ENCODE results near the gene ERICH6.
"Not testable (repeated sequence)": the region's sequence is repeated elsewhere in the genome, so short reads cannot be mapped to it uniquely, and the experiment has no call there.

Gene ERICH6

DNA sequence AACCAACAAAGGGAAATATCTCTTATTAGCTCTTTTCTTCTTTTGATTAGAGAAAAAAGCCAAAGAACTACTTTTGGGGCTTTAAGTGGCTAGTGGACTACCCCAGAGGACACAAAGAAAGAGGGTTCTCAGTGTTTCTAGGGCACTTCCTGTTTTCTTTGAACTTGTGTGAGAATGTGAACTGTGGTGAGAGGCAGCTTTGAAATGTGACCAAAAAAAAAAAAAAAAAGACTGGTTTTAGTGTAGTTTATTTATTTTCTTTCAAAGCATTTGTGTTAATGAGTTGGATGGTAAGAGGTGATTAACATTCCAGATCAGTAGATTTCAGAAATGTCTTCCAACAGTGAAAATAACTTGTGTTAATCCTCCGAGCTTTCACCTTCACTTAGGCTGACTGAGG lies 68.2 kb downstream of the ERICH6 start:
- no peak for DNase-seq (ENCODE audit: low spot score in 2 of 2)
- Histone ChIP-seq H3K4me3 (no peak overlapping the region), H3K27me3 (ENCODE audit: low read depth) (no peaks in the 10 kb centered on the region), H3K36me3 (replicated peaks) (no peaks in the 10 kb centered on the region; the same call in 1 of the 2 replicates), H3K9me3 (no peaks in the 10 kb centered on the region; the same call in 1 of the 2 replicates), H3K4me1 (peaks cover 8% of the 10 kb centered on the region)
- in situ Hi-C loops (cut with MboI; ENCODE audit: low sequenced_read_pairs), result no loop called here

- Histone ChIP-seq H3K4me1 (peaks cover 8% of the 10 kb centered on the region), H3K4me3 (no peak overlapping the region), H3K36me3 (replicated peaks) (no peaks in the 10 kb centered on the region; the same call in 1 of the 2 replicates), H3K27me3 (ENCODE audit: low read depth) (no peaks in the 10 kb centered on the region), H3K9me3 (no peaks in the 10 kb centered on the region; the same call in 1 of the 2 replicates)
- in situ Hi-C loops (cut with MboI; ENCODE audit: low sequenced_read_pairs), result no loop called here
- DNase-seq (ENCODE audit: low spot score in 2 of 2), result peak in 1 of 2 experiments; percentile 46
These were observed 68.6 kb downstream of the ERICH6 start for GRCh38 chr3:150635076-150635475.

DNA sequence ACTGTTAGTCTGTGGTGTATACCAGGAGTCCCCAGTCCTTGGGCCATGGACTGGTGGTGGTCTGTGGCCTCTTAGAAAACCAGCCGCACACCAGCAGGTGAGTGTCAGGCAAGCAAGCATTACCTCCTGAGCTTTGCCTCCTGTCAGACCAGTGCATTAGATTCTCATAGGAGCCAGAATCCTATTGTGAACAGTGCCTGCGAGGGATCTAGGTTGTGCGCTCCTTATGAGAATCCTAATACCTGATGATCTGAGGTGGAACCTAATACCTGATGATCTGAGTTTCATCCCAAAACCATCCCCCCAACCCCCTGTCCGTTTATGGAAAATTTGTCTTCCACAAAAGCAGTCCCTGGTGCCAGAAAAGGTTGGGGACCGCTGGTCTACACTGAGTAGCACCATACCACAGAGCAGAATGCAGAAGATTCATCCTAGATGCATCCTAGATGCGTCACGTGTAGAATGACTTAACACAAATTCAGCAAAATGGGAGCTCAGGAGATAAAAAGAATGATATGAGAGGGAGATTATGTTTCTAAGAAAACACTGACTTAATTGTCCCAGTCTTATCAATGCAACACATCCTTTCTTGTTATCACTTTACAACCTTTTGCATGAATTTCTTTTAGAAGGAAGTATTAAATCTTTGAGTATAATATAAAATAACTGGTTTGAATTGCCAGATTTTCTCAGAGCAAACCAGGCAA lies 72.1 kb downstream of the ERICH6 start:
- DNase-seq (ENCODE audit: low spot score in 2 of 2), result no peak
- H3K4me1 ChIP-seq, result peaks cover 8% of the 10 kb centered on the region
- no peak overlapping the region for H3K4me3 ChIP-seq
- H3K9me3 ChIP-seq, result no peaks in the 10 kb centered on the region
- peaks cover 9% of the 10 kb centered on the region for H3K36me3 ChIP-seq (replicated peaks)
- no peaks in the 10 kb centered on the region for H3K27me3 ChIP-seq (ENCODE audit: low read depth)
- in situ Hi-C loops (cut with MboI; ENCODE audit: low sequenced_read_pairs), result no loop called here

DNA sequence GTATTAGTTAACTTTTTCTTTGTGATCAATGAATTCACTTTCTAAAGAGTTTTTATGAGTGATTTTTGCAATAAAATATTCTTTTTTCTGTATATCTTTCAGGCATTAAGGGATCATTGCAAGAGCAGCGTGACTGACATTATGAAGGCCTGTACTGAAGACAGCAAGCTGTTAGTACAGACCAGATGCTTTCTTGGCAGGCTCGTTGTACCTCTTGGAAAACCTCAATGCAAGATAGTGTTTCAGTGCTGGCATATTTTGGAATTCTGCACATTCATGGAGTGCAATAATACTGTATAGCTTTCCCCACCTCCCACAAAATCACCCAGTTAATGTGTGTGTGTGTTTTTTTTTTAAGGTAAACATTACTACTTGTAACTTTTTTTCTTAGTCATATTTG lies 76.2 kb downstream of the ERICH6 start:
- in situ Hi-C loops (cut with MboI; ENCODE audit: low sequenced_read_pairs), result no loop called here
- H3K36me3 ChIP-seq (replicated peaks), result peaks cover 31% of the 10 kb centered on the region

DNA sequence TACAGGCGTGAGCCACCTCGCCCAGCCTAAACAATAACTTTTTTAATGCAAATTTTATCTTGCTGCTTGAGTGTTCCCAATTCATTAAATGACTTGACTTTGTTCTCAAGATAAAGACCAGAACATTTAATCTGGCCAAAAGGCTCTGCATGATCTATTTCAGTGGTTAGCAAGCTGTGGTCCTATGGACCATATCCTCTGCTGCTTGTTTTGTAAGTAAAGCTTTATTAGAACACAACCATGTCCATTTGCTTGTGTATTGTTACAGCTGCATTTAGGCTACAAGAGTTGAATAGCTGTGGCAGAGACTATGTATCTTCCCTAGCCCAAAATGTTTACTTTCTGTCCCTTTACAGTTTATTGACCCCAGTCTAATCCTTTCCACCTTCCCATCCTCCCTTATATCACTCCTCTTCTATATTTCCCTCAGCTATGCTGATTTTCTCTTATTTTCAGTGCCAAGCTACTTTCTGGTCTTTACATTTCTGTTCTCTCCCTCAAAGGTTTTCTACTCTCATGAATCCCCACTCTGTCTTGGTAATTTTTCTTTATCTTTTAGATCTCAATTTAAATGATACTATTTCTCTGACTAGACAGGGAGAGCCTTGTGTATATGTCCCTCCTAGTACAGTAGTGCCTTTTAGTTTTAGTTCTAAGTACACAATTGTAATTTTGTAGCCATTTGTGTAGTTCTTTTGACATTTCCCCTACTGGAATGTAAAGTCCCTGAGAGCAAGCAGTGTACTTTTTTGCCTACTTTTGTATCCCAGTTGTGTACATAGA lies 77.4 kb downstream of the ERICH6 start:
- H3K4me1 ChIP-seq, result peaks cover 10% of the 10 kb centered on the region
- peak in 1 of 2 experiments; percentile 49 for DNase-seq (ENCODE audit: low spot score in 2 of 2)
- H3K27me3 ChIP-seq (ENCODE audit: low read depth), result no peaks in the 10 kb centered on the region
- no peak overlapping the region for H3K4me3 ChIP-seq
- H3K36me3 ChIP-seq (replicated peaks), result peaks cover 31% of the 10 kb centered on the region
- H3K9me3 ChIP-seq, result no peaks in the 10 kb centered on the region
- in situ Hi-C loops (cut with MboI; ENCODE audit: low sequenced_read_pairs), result no loop called here

More for the DNA sequence above, 76.2 kb downstream of the ERICH6 start:
- no peaks in the 10 kb centered on the region for H3K27me3 ChIP-seq (ENCODE audit: low read depth)
- no peak for DNase-seq (ENCODE audit: low spot score in 2 of 2)
- no peak overlapping the region for H3K4me3 ChIP-seq
- no peaks in the 10 kb centered on the region for H3K9me3 ChIP-seq
- H3K4me1 ChIP-seq, result peaks cover 10% of the 10 kb centered on the region

DNA sequence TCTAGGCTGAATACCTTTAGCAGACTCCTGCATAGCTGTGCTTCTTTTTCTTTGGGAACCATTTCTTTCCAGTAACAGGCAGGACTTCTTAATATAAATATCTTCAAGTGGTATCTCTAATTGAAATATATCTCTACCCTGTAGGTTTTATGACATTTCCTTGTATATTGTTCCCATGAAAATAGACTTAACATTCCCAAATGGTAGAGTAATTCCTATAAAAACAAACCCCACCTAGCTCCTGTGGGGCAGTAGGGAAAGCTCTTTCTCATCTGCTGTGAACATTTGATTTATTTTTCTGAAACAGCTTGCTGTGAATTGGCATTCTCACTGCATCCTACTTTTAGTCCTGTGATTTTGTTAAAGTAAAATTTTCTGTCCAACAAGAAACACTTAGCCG lies 79.8 kb downstream of the ERICH6 start:
- no peak for DNase-seq (ENCODE audit: low spot score in 2 of 2)
- peaks cover 31% of the 10 kb centered on the region for H3K36me3 ChIP-seq (replicated peaks)
- in situ Hi-C loops (cut with MboI; ENCODE audit: low sequenced_read_pairs), result no loop called here

DNA sequence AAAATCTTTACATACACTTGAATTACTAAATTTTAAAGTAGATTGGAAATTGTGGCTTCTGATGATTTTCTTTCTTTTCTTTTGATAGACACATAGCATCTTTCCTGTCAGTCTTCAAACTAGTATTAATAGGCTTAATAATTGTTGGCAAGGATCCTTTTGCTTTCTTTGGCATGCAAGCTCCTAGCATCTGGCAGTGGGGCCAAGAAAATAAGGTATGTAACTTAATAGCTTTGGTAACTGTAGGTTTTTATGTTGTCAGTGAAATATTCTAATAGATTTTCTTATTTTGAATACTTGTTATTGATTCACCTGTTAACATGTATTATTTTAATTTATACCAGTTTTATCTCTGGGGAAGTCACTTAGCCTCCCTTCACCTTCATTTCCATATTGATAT lies 80.8 kb downstream of the ERICH6 start:
- H3K4me3 ChIP-seq; DNase-seq (ENCODE audit: low spot score in 2 of 2); H3K9me3 ChIP-seq; H3K4me1 ChIP-seq; in situ Hi-C loops (cut with MboI; ENCODE audit: low sequenced_read_pairs); H3K27me3 ChIP-seq (ENCODE audit: low read depth): not testable (repeated sequence)
- H3K36me3 ChIP-seq (replicated peaks), result peaks cover 31% of the 10 kb centered on the region

More for the DNA sequence above, 79.8 kb downstream of the ERICH6 start:
- Histone ChIP-seq H3K27me3 (ENCODE audit: low read depth) (no peaks in the 10 kb centered on the region), H3K9me3 (no peaks in the 10 kb centered on the region), H3K4me1 (peaks cover 10% of the 10 kb centered on the region), H3K4me3 (no peak overlapping the region)

- no peak for DNase-seq (ENCODE audit: low spot score in 2 of 2)
- in situ Hi-C loops (cut with MboI; ENCODE audit: low sequenced_read_pairs), result no loop called here
- peaks cover 6% of the 10 kb centered on the region; the same call in 1 of the 2 replicates for H3K4me1 ChIP-seq
- no peaks in the 10 kb centered on the region for H3K27me3 ChIP-seq (ENCODE audit: low read depth)
- H3K4me3 ChIP-seq, result no peak overlapping the region
- H3K36me3 ChIP-seq (replicated peaks), result peaks cover 9% of the 10 kb centered on the region
- H3K9me3 ChIP-seq, result no peaks in the 10 kb centered on the region
These were observed 83.6 kb downstream of the ERICH6 start for GRCh38 chr3:150620002-150620689.

DNA sequence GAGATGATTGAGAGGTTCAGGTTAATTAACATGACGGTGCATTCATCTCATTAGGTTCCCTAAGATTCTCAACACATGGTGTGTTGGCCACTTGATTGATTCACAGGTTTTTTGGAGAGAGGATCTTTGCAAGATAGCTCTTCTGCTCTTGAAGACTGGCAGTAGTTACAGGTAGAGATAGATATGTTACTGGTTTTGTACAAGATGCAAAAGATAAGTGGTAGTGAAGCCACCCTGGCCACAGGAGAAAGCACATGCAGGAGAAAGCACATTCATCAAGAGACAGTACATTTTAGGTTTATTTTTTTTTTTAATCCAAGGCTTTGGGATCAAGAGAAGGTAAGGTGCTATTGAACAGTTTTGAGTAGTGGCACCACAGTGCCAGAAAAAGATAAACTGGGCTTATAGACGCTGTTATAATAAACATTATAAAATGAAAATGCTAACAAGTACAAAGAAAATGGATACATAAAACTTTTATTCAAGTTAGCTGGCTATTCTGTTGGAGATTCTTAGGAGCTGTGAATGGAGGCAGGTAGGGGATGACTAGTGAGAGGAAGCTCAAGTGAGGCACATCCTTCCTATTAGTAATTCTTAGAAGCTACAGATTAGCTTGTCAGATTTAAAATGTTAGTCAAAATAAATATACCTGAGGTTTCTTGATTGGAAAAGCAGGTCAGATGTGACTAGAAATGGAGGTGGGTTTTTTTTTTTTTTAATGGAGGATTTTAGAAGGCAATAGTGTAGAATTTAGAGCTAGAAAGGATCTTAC lies 89.8 kb downstream of the ERICH6 start:
- Histone ChIP-seq H3K36me3 (replicated peaks) (peaks cover 12% of the 10 kb centered on the region), H3K9me3 (no peaks in the 10 kb centered on the region), H3K4me1 (no peaks in the 10 kb centered on the region; the same call in 1 of the 2 replicates), H3K27me3 (ENCODE audit: low read depth) (no peaks in the 10 kb centered on the region), H3K4me3 (no peak overlapping the region)
- DNase-seq (ENCODE audit: low spot score in 2 of 2), result no peak
- in situ Hi-C loops (cut with MboI; ENCODE audit: low sequenced_read_pairs), result no loop called here

GRCh38 chr3:150613034-150613433 lies 90.7 kb downstream of the ERICH6 start:
- no peak for DNase-seq (ENCODE audit: low spot score in 2 of 2)

DNA sequence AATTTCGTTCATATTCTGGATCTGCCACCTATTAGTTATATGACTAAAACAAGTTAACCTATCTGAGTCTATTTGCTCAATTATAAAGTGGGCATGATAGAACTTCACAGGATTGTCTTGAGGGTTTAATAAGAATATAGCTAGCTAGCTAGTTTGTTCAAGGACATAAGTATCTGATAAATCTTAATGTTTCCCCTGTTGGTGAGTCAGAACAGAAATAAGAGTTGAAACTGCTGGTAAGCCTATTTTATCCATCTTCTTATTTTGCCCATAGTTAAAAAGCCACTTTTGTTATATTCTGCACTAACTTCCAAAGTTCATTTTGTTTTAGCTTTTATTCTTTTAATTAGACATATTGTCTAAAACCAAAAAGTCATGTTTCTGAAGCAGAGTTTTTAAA lies 91.2 kb downstream of the ERICH6 start:
- in situ Hi-C loops (cut with MboI; ENCODE audit: low sequenced_read_pairs), result no loop called here
- H3K27me3 ChIP-seq (ENCODE audit: low read depth), result no peaks in the 10 kb centered on the region
- H3K4me1 ChIP-seq, result peaks cover 7% of the 10 kb centered on the region
- peaks cover 12% of the 10 kb centered on the region for H3K36me3 ChIP-seq (replicated peaks)
- H3K9me3 ChIP-seq, result no peaks in the 10 kb centered on the region
- DNase-seq (ENCODE audit: low spot score in 2 of 2), result no peak
- H3K4me3 ChIP-seq, result no peak overlapping the region

More at GRCh38 chr3:150613034-150613433, 90.7 kb downstream of the ERICH6 start:
- Histone ChIP-seq H3K4me3 (no peak overlapping the region), H3K9me3 (no peaks in the 10 kb centered on the region), H3K27me3 (ENCODE audit: low read depth) (no peaks in the 10 kb centered on the region), H3K36me3 (replicated peaks) (peaks cover 12% of the 10 kb centered on the region), H3K4me1 (peaks cover 1% of the 10 kb centered on the region)
- in situ Hi-C loops (cut with MboI; ENCODE audit: low sequenced_read_pairs), result no loop called here

DNA sequence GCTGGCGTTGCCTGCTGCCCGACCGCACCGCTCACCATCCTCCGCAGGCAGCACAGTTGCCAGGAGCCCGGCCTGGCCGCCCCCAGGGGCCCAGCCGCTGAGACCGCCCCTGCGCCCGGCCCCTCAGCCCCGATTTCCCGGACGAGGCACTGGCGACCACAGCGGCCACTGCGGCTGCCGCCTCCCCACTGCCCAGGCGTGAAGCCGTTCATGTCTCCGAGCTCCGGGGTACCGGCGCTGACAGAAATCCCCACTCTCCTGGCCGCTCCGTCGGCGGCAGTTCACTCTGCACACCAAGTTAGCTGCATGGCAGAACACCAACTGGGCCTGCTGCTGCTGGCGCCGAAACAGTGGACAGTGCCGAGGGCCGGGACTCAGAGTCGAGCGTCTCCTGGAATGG lies 92.1 kb downstream of the ERICH6 start:
- DNase-seq (ENCODE audit: low spot score in 2 of 2), result no peak
- Histone ChIP-seq H3K4me3 (no peak overlapping the region), H3K36me3 (replicated peaks) (peaks cover 12% of the 10 kb centered on the region), H3K27me3 (ENCODE audit: low read depth) (no peaks in the 10 kb centered on the region), H3K4me1 (peaks cover 15% of the 10 kb centered on the region), H3K9me3 (no peaks in the 10 kb centered on the region)
- in situ Hi-C loops (cut with MboI; ENCODE audit: low sequenced_read_pairs), result no loop called here

DNA sequence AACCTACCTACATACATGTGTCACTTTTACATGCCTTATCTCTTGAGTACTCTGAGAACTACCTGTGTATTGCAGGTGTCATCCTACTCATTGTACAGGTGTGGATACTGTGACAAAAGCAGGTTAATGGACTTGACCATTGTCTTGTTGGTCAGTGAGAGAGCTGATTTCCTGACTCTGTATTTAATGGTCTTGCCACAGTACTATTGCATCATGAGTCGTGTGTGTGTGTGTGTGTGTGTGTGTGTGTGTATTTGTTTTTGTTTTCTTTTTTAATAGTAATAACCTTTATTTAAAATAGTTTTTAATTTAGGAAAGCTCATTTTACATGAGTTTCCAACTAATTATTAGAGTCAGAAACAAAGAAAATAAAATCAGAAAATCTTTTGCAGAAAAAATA lies 92.9 kb downstream of the ERICH6 start:
- Histone ChIP-seq H3K27me3 (ENCODE audit: low read depth) (no peaks in the 10 kb centered on the region), H3K9me3 (no peaks in the 10 kb centered on the region), H3K4me3 (no peak overlapping the region), H3K36me3 (replicated peaks) (peaks cover 12% of the 10 kb centered on the region), H3K4me1 (peaks cover 20% of the 10 kb centered on the region)
- in situ Hi-C loops (cut with MboI; ENCODE audit: low sequenced_read_pairs), result no loop called here
- no peak for DNase-seq (ENCODE audit: low spot score in 2 of 2)

Data from HAP-1 (cell line).